Cardiac fibroblast (primary cell): ENCODE results near the gene SSH2.
A peak's percentile ranks its signal among the peaks of the same experiment; 100 is the strongest.

ENCODE experiments used
- DNase-seq, 2 donors: peaks; one replicate each; pipeline versions ENCODE4 v3.0.0 to v3.0.0-alpha.2; 2010; ENCODE audit warnings: low read depth in 2 of 2
- H3K4me3 ChIP-seq, 2 donors: replicated peaks in 1 of 2; 1 replicate in 1 of 2; 2 replicates in 1 of 2; pipeline ENCODE4 v1.5.1; 2011; ENCODE audit warnings: low read depth in 2 of 2, low read length in 2 of 2, mild to moderate bottlenecking in 2 of 2, moderate library complexity in 1 of 2
- CTCF ChIP-seq: IDR thresholded peaks from one replicate; pipeline ENCODE4 v1.5.1; 2011; ENCODE audit warnings: low read depth, mild to moderate bottlenecking, low read length, inconsistent platforms

The SSH2 gene

DNA sequence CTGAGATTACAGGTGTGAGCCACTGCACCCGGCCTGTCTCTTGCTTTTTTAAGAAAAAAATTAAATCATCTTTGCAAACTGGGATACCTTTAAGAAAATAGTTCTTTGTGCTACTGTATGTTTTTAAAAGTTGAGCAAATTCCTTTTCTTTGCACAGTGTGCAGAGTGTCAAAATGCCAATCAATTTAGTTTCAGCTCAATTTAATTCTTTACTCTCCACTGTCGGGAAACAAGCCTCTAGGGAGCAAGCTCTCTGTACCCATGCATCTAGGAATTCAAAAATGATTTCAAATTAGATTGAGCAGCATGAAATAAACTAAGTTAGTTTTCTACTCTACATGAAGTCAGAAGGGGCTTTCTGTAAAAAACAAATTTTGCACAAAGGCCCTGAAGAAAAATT lies 165.8 kb downstream of the SSH2 start:
- H3K4me3 ChIP-seq, result no peak overlapping the region
- no peak for TF ChIP-seq CTCF
- DNase-seq, result no peak

DNA sequence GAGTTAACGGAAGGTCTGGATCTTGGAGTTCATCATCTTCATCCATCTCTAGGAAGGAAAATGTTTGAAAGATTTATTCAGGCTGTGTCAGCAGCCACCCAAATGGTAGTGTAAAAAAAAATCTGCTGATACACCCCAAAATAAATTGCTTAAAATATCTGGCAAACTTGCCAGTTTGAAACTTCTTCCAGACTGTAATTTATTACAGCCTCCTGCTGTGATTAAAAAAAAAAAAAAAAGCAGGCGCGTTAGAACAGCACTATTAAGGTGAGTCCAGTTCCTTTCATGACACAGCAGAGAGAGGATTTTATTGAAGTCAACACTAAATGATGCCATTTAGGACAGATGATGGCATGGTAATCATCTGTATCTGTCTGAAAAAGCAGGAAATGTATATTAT lies 166.8 kb downstream of the SSH2 start:
- TF ChIP-seq CTCF, result no peak
- DNase-seq, result no peak
- no peak overlapping the region for H3K4me3 ChIP-seq

DNA sequence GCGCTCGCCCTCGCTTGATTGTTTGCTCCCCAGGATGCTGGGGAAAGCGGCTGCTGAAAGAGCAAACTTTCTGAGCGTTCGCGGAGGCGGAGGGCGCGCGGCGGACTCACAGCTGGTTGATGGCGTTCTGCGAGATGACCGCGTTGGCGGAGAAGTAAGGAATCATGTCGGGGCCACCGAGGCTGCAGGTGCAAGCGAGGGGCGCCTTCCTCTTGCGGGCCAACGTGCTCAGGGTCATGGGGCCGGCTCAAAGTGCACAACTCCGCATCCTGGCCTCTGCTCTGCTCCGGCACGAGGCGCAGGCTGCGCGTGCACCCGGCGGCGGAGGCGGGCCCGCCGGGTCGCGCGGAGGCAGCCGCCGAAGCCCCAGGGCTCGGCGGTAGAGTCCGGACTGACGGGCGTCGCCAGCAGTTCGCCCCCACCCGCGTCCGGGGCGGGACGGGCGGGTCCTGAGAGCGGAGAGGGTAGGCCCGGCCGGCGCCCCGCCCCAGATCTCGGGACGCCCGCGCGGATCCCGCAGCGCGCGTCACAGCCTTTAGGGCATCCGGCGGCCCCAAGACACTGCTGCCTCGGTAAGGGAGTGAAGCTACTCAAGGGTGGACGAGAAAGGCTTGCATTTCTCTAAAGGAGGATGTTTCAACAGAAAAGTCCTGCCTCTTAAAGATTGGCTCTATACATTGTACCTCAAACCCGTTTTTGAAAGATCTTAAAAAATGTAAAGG lies 168.8 kb downstream of the SSH2 start:
- H3K4me3 ChIP-seq, result peak overlapping the region; percentile 81
- peak; percentile 86 to 92 for DNase-seq
- no peak for TF ChIP-seq CTCF

DNA sequence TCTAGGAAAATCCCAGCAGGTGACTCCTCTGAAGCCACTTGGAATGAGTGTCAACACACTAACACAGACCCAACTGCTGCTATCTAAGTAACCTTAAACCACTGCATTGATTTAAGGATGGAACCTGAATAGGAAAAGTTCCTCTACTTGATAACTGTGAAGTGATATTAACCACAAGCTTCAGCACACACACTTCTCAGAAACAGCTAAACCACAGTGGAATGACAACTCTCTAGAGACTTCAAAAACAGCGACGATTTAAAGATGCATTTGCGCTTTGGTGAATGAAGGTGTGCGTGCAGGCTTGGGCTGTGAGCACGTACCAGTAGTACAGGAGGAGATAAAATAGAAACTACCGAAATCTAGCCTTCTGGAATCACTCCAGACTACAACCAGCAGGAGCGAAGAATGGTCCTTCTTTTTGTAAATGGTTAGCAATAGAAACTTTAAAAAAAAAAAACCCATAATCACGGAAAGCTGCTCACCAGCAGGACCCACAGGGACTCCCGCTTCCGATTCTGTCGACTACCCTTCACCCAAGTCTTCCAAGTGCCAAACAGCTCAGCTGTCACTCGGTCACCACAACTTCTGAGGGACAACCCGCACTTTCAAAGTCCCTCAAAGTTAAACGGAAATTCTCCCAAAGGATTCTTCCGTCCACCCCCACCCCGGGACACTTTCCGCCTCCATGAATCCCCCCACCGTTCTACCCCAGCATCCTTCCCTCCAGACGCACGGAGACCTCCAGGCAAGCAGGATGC lies 169.6 kb downstream of the SSH2 start:
- DNase-seq, result peak; percentile 45 to 52
- TF ChIP-seq CTCF, result no peak

DNA sequence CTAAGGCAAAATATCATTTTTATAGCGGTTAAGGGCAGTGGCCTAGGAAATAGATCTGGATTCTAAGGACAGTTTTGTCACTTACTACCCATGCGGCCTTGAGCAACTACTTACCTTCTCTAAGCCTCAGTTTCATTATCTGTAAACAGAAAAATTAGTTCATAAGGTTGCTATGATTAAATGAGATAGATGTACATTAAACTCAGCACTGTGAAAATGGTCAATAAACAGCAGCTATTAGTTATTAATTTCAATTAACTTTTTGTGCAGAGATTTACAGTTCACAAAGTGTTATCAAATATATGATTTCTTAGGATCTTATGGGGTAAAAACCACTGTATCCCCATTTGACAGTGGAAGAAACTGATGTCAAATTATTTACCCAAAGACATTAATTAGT lies 171.8 kb downstream of the SSH2 start:
- H3K4me3 ChIP-seq, result peak overlapping the region in 1 of 2 donors; percentile 3
- TF ChIP-seq CTCF, result no peak
- no peak for DNase-seq

More for the DNA sequence above, 169.6 kb downstream of the SSH2 start:
- peak overlapping the region; percentile 81 for H3K4me3 ChIP-seq

- H3K4me3 ChIP-seq, result no peak overlapping the region
- no peak for DNase-seq
- TF ChIP-seq CTCF, result no peak
Measured at GRCh38 chr17:29757788-29758187, 172.2 kb downstream of the SSH2 start.
